Astrocyte (in vitro differentiated cells and primary cell): ENCODE measurements around the gene ASTN1. TPM values are rescaled to one million over a fixed set of nuclear protein-coding genes. Genes with fewer than 3 reads are reported as not detected.

Source experiments
- DNase-seq: peaks from one replicate; pipeline ENCODE4 v3.0.0-alpha.2; 2010; ENCODE audit warnings: low read depth
- FAIRE-seq: peaks from 2 replicates; lab custom pipeline; 2011; peaks lifted over from hg19 to GRCh38; lab: Jason Lieb, UNC
- H2AFZ ChIP-seq: 2 replicates; pipeline ENCODE4 v1.6.0; 2012; ENCODE audit warnings: low read depth, low read length, inconsistent platforms
- H3K27ac ChIP-seq: 2 replicates; pipeline ENCODE4 v1.5.1; 2011; ENCODE audit warnings: low read depth, low read length, inconsistent platforms
- H3K27me3 ChIP-seq: 2 replicates; pipeline ENCODE4 v1.6.0; 2011; ENCODE audit warnings: low read length, inconsistent platforms; ENCODE audit not compliant: insufficient read depth
- H3K36me3 ChIP-seq: 2 replicates; pipeline ENCODE4 v1.5.1; 2011; ENCODE audit warnings: low read length, inconsistent platforms; ENCODE audit not compliant: insufficient read depth
- H3K4me1 ChIP-seq: 2 replicates; pipeline ENCODE4 v1.5.1; 2011; ENCODE audit warnings: low read length, inconsistent platforms; ENCODE audit not compliant: insufficient read depth
- H3K4me2 ChIP-seq: 2 replicates; pipeline ENCODE4 v1.6.0; 2012; ENCODE audit warnings: low read length, inconsistent platforms
- H3K4me3 ChIP-seq: 2 replicates; pipeline ENCODE4 v1.5.1; 2011; ENCODE audit warnings: low read depth, mild to moderate bottlenecking, low read length, inconsistent platforms; ENCODE audit not compliant: insufficient read depth
- H3K79me2 ChIP-seq: 2 replicates; pipeline ENCODE4 v1.6.0; 2012; ENCODE audit warnings: mild to moderate bottlenecking, low read length, inconsistent platforms; ENCODE audit not compliant: insufficient read depth
- H3K9ac ChIP-seq: 2 replicates; pipeline ENCODE4 v1.6.0; 2012; ENCODE audit warnings: mild to moderate bottlenecking, low read length, inconsistent platforms
- H3K9me3 ChIP-seq: 2 replicates; pipeline ENCODE4 v1.5.1; 2012; ENCODE audit warnings: low read depth, mild to moderate bottlenecking, low read length, inconsistent platforms; ENCODE audit not compliant: insufficient read depth
- H4K20me1 ChIP-seq: 2 replicates; pipeline ENCODE4 v1.6.0; 2012; ENCODE audit warnings: low read length, inconsistent platforms; ENCODE audit not compliant: insufficient read depth
- H3K27ac Mint-ChIP-seq: one replicate; pipeline ENCODE4 v1.8.0; 2021; ENCODE audit warnings: mild to moderate bottlenecking, mixed read lengths; ENCODE audit not compliant: unreplicated experiment
- H3K27me3 Mint-ChIP-seq: one replicate; pipeline ENCODE4 v1.8.0; 2021; ENCODE audit warnings: low read depth, mixed read lengths; ENCODE audit not compliant: unreplicated experiment
- H3K36me3 Mint-ChIP-seq: one replicate; pipeline ENCODE4 v1.8.0; 2021; ENCODE audit warnings: low read depth, mixed read lengths; ENCODE audit not compliant: unreplicated experiment
- H3K4me1 Mint-ChIP-seq: one replicate; pipeline ENCODE4 v1.8.0; 2021; ENCODE audit warnings: low read depth, mixed read lengths; ENCODE audit not compliant: unreplicated experiment
- H3K4me3 Mint-ChIP-seq: one replicate; pipeline ENCODE4 v1.8.0; 2021; ENCODE audit warnings: mild to moderate bottlenecking, moderate library complexity, mixed read lengths; ENCODE audit not compliant: unreplicated experiment
- H3K9me3 Mint-ChIP-seq: one replicate; pipeline ENCODE4 v1.8.0; 2021; ENCODE audit warnings: mild to moderate bottlenecking, mixed read lengths; ENCODE audit not compliant: unreplicated experiment
- EZH2 ChIP-seq: IDR thresholded peaks from 2 replicates; pipeline ENCODE4 v1.6.1; 2012; ENCODE audit warnings: mild to moderate bottlenecking, low read length, inconsistent platforms; ENCODE audit not compliant: insufficient read depth
- total RNA-seq: library from RNA; stranded (reverse); gene quantifications from 2 replicates; pipeline ENCODE4 v1.2.1, GENCODE V29; 2021
- TF ChIP-seq, protein P1 (sequence below): IDR thresholded peaks from 2 replicates; pipeline ENCODE4 v1.5.1; 2011; ENCODE audit warnings: low read depth, mild to moderate bottlenecking, inconsistent platforms, low read length, moderate library complexity; ENCODE audit not compliant: insufficient read depth

The ASTN1 gene
- total RNA-seq, 1 donor from 2014 or later = 0.50 TPM

- no peaks in the 10 kb centered on the region for H3K27me3 ChIP-seq
- H3K9ac ChIP-seq = no peak overlapping the region
- no peak overlapping the region for H3K4me3 ChIP-seq
- no peaks in the 10 kb centered on the region for H3K36me3 ChIP-seq
- Mint-ChIP-seq H3K9me3 (no peaks in the 10 kb centered on the region), H3K27me3 (peaks cover 25% of the 10 kb centered on the region), H3K36me3 (no peaks in the 10 kb centered on the region), H3K4me1 (no peaks in the 10 kb centered on the region), H3K27ac (no peak overlapping the region), H3K4me3 (no peak overlapping the region)
- no peak overlapping the region for H2AFZ ChIP-seq
- TF ChIP-seq, protein P1, sequence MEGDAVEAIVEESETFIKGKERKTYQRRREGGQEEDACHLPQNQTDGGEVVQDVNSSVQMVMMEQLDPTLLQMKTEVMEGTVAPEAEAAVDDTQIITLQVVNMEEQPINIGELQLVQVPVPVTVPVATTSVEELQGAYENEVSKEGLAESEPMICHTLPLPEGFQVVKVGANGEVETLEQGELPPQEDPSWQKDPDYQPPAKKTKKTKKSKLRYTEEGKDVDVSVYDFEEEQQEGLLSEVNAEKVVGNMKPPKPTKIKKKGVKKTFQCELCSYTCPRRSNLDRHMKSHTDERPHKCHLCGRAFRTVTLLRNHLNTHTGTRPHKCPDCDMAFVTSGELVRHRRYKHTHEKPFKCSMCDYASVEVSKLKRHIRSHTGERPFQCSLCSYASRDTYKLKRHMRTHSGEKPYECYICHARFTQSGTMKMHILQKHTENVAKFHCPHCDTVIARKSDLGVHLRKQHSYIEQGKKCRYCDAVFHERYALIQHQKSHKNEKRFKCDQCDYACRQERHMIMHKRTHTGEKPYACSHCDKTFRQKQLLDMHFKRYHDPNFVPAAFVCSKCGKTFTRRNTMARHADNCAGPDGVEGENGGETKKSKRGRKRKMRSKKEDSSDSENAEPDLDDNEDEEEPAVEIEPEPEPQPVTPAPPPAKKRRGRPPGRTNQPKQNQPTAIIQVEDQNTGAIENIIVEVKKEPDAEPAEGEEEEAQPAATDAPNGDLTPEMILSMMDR = no peak
- TF ChIP-seq EZH2 = no peak
- DNase-seq (no peak), FAIRE-seq (no peak)
- H3K79me2 ChIP-seq = no peaks in the 10 kb centered on the region
- H3K9me3 ChIP-seq = no peaks in the 10 kb centered on the region
- no peaks in the 10 kb centered on the region for H3K4me1 ChIP-seq
- no peaks in the 10 kb centered on the region for H4K20me1 ChIP-seq
- no peak overlapping the region for H3K27ac ChIP-seq
- H3K4me2 ChIP-seq = no peak overlapping the region
Observed at GRCh38 chr1:177043597-177043996, 120.9 kb downstream of the ASTN1 start.

DNA sequence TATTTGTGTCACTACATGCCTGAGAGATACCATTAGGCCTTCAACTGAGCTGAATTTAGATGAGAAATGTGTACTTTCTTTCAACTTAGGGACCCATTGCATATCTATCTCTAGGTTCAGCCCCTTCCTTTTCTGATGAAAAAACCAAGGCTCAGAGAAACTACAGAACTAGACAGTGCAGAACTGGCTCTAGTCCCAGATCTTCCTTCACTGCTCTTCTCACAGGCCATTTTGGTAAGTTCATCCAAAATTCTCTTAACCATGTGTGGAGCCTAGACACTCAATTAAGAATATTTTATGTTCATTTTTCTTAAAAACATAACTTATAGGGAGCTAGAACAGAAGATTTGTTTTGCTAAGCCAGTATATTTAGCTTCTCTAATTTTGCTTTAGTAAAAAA, 128.9 kb downstream of the ASTN1 start:
- FAIRE-seq = no peak
- TF ChIP-seq, protein P1 = no peak
- no peak for TF ChIP-seq EZH2

DNA sequence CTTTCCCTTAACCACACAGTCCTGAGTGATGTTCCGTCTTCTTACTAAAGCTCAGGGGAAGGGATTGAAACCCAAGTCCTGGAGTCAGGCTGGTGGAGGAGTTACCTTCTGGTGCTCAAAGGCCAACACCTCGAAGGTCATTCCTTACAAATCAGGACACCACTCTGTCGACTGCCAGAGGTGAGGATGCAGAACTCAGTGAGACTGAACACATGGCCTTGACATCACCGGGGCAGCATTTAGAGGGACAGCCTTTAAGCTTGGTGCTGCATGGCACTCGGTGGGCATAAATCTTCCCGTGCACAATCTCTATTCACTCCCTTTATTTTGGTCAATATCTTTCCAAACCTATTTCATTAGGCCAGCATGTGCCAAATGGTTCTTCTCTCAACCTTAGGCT, 130.9 kb downstream of the ASTN1 start:
- Mint-ChIP-seq H3K27me3 (peaks cover 3% of the 10 kb centered on the region), H3K4me3 (no peak overlapping the region), H3K4me1 (no peaks in the 10 kb centered on the region), H3K27ac (no peak overlapping the region), H3K9me3 (no peaks in the 10 kb centered on the region), H3K36me3 (no peaks in the 10 kb centered on the region)
- H3K27me3 ChIP-seq = no peaks in the 10 kb centered on the region
- H3K9ac ChIP-seq = no peak overlapping the region
- no peaks in the 10 kb centered on the region for H3K9me3 ChIP-seq
- H2AFZ ChIP-seq = no peak overlapping the region
- DNase-seq (no peak), FAIRE-seq (no peak)
- H3K4me3 ChIP-seq = no peak overlapping the region
- no peaks in the 10 kb centered on the region for H4K20me1 ChIP-seq
- no peaks in the 10 kb centered on the region for H3K79me2 ChIP-seq
- no peak overlapping the region for H3K27ac ChIP-seq
- no peaks in the 10 kb centered on the region for H3K36me3 ChIP-seq
- H3K4me1 ChIP-seq = no peaks in the 10 kb centered on the region
- no peak overlapping the region for H3K4me2 ChIP-seq
- TF ChIP-seq EZH2 = no peak
- TF ChIP-seq, protein P1 = no peak

More for the DNA sequence above, 128.9 kb downstream of the ASTN1 start:
- Histone ChIP-seq H3K9me3 (no peaks in the 10 kb centered on the region), H2AFZ (no peak overlapping the region), H3K4me3 (no peak overlapping the region), H3K4me1 (no peaks in the 10 kb centered on the region), H3K27ac (no peak overlapping the region), H3K27me3 (no peaks in the 10 kb centered on the region), H3K4me2 (no peak overlapping the region), H4K20me1 (no peaks in the 10 kb centered on the region), H3K36me3 (no peaks in the 10 kb centered on the region), H3K9ac (no peak overlapping the region), H3K79me2 (no peaks in the 10 kb centered on the region)
- Mint-ChIP-seq H3K27ac (no peak overlapping the region), H3K4me1 (no peaks in the 10 kb centered on the region), H3K36me3 (no peaks in the 10 kb centered on the region), H3K27me3 (peaks cover 3% of the 10 kb centered on the region), H3K9me3 (no peaks in the 10 kb centered on the region), H3K4me3 (no peak overlapping the region)
- DNase-seq = no peak
